SK-N-SH (cell line): ENCODE measurements around the gene NAGA.
A peak's percentile ranks its signal among the peaks of the same experiment; 100 is the strongest.

ENCODE experiments used
- CTCF ChIP-seq: fragments of 200-600 bp; sonication (generic); IDR thresholded peaks from 2 replicates; pipeline ENCODE4 v1.6.1; 2017; ENCODE audit warnings: antibody characterized with exemption, mild to moderate bottlenecking, moderate library complexity
- EZH2phosphoT487 ChIP-seq: fragments of 200-600 bp; sonication (generic); IDR thresholded peaks from 2 replicates; pipeline ENCODE4 v1.6.1; 2017; ENCODE audit warnings: low read depth, mixed run types, mild to moderate bottlenecking, antibody characterized with exemption, moderate library complexity, borderline replicate concordance
- MXI1 ChIP-seq: IDR thresholded peaks from 2 replicates; pipeline ENCODE4 v1.6.1; 2012; ENCODE audit warnings: mild to moderate bottlenecking, low read depth, low read length, improper control_type of control experiment
- RAD21 ChIP-seq: IDR thresholded peaks from 2 replicates; pipeline ENCODE4 v1.6.1; 2012; ENCODE audit warnings: mild to moderate bottlenecking, low read length
- TAF1 ChIP-seq: IDR thresholded peaks from 2 replicates; pipeline ENCODE4 v1.6.1; 2012; ENCODE audit warnings: low read depth, mild to moderate bottlenecking, low read length, moderate library complexity, borderline replicate concordance
- USF2 ChIP-seq: fragments of 150-350 bp; IDR thresholded peaks from 2 replicates; pipeline ENCODE4 v1.6.1; 2017; ENCODE audit warnings: antibody characterized with exemption, low read length, low read depth, borderline replicate concordance
- TF ChIP-seq, protein P1 (sequence below): IDR thresholded peaks from 2 replicates; pipeline ENCODE4; 2012

DNA sequence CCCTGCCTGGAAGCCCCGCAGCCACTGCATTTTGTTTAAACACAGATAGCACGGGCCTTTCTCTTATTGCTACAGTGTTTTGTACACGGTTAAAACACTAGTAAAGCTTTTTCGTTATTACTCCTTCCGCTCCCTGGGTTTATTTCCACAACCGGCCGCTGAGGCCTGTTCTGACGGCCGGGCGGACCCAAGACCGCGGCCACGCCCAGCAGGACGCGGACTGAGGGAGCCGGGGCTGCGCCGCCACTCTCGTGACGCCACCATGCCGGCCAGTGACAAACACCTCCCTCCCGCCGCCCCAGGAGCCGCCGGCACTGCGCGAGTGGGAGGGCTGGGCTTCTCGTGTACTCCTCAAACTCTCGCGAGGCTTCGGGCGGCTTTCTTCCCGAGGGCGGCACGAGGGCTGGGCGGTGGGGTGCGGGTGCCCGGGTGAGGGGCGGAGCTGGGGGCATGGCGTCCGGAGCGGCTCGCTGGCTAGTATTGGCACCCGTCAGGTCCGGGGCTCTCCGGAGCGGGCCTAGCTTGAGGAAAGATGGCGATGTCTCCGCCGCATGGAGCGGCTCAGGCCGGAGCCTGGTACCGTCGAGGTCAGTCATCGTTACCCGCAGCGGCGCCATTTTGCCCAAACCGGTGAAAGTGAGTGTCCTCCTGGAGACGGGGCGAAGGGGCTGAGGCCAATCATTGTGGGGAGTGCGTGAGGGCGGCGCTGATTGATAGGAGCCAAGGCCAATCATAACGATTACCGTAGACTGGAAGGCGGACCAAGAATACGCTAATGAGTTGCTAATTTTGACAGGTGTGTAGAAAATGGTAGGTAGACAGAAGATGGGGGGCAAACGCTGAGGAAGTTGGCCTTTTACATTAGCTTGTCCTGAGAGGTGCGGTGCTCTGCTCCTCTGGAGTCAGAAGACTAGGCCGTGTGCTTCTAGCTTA lies 9.0 kb upstream of the NAGA start, which contains the start of gene SMDT1:
- TF ChIP-seq TAF1 (peak; percentile 93), USF2 (no peak), EZH2phosphoT487 (no peak), CTCF (no peak), MXI1 (peak; percentile 68), RAD21 (no peak)
- TF ChIP-seq, protein P1, sequence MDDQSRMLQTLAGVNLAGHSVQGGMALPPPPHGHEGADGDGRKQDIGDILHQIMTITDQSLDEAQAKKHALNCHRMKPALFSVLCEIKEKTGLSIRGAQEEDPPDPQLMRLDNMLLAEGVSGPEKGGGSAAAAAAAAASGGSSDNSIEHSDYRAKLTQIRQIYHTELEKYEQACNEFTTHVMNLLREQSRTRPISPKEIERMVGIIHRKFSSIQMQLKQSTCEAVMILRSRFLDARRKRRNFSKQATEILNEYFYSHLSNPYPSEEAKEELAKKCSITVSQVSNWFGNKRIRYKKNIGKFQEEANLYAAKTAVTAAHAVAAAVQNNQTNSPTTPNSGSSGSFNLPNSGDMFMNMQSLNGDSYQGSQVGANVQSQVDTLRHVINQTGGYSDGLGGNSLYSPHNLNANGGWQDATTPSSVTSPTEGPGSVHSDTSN, result peak; percentile 98
